ENCODE measurements around the gene LAG3. TPM values are rescaled to one million over a fixed set of nuclear protein-coding genes. Genes with fewer than 3 reads are reported as not detected.

LAG3 gene
- polyA plus RNA-seq, 1 donor (not counting 4 experiments of a cell fraction or from before 2014, with no cell fraction given), result 0.09 TPM

DNA sequence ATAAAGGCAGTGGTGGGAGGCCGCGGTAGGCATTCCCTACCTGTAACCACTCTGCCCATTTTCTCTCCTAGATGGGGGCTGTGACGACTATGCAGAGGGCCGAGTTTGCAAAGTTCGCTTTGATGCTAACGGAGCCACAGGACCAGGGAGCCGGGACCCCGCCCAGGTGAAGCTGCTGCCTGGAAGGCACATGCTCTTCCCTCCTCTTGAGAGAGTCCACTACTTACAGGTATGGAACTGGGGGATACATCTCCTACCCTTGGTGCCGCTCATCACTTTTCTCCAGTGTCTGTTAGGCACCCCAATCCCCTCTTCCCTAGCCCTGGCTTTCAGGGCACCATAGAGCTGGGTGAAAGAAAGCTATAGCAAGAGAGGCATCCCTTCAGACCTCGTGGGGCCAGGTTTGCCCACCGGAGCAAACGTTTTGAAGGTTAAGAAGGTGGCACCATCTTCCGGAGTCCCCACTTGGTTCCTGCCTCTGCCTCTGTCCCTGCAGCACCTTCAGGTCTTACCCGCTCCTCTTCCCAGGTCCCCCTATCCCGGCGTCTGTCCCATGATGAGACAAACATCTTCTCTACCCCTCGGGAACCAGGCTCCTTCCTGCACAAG is 53.9 kb downstream of the LAG3 start:
- TF ChIP-seq, protein P1, sequence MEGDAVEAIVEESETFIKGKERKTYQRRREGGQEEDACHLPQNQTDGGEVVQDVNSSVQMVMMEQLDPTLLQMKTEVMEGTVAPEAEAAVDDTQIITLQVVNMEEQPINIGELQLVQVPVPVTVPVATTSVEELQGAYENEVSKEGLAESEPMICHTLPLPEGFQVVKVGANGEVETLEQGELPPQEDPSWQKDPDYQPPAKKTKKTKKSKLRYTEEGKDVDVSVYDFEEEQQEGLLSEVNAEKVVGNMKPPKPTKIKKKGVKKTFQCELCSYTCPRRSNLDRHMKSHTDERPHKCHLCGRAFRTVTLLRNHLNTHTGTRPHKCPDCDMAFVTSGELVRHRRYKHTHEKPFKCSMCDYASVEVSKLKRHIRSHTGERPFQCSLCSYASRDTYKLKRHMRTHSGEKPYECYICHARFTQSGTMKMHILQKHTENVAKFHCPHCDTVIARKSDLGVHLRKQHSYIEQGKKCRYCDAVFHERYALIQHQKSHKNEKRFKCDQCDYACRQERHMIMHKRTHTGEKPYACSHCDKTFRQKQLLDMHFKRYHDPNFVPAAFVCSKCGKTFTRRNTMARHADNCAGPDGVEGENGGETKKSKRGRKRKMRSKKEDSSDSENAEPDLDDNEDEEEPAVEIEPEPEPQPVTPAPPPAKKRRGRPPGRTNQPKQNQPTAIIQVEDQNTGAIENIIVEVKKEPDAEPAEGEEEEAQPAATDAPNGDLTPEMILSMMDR (optimal IDR thresholded peaks at IDR 0.05 in 1 of 3, IDR thresholded peaks at IDR 0.05 in 1 of 3, conservative IDR thresholded peaks at IDR 0.05 in 1 of 3; ENCODE audit: extremely low read depth in 1 of 3, insufficient read depth in 2 of 3, low read length in 3 of 3), result no peak
- TF ChIP-seq EZH2 (IDR thresholded peaks at IDR 0.05; ENCODE audit: low read length), result no peak
- Histone ChIP-seq H3K9me1 (ENCODE audit: control insufficient read depth, extremely low read depth, insufficient read depth, low read length) (no peaks in the 10 kb centered on the region), H3K4me1 (ENCODE audit: control insufficient read depth, extremely low read depth, insufficient read depth, low read length) (peaks cover 12% of the 10 kb centered on the region), H3K79me2 (ENCODE audit: control insufficient read depth, insufficient read depth, low read length) (no peaks in the 10 kb centered on the region), H4K20me1 (ENCODE audit: control insufficient read depth, extremely low read depth, insufficient read depth, low read length) (no peaks in the 10 kb centered on the region), H3K36me3 (ENCODE audit: control insufficient read depth in 2 of 2, extremely low read depth in 1 of 2, insufficient read depth in 2 of 2, low read length in 2 of 2) (no peaks in the 10 kb centered on the region), H3K27ac (ENCODE audit: control insufficient read depth, insufficient read depth, low read length) (no peak overlapping the region), H2AFZ (ENCODE audit: control insufficient read depth, low read length) (no peak overlapping the region), H3K4me3 (ENCODE audit: control insufficient read depth in 2 of 3, extremely low read depth in 1 of 3, insufficient read depth in 2 of 3, low read depth in 1 of 3, low read length in 3 of 3) (no peak overlapping the region), H3K9me3 (ENCODE audit: control insufficient read depth, low read depth, low read length) (no peaks in the 10 kb centered on the region), H3K4me2 (ENCODE audit: control insufficient read depth, extremely low read depth, insufficient read depth, low read depth, low read length) (no peak overlapping the region), H3K27me3 (ENCODE audit: control insufficient read depth, extremely low read depth, insufficient read depth, low read length) (peaks cover 70% of the 10 kb centered on the region), H3K9ac (ENCODE audit: control insufficient read depth, extremely low read depth, insufficient read depth, low read length) (no peak overlapping the region)
- dilution Hi-C loops (cut with MboI; ENCODE audit: extremely low pct_ligation_motif_present, low sequenced_read_pairs), result no loop called here
- DNase-seq (ENCODE audit: low read depth, low spot score), result no peak
- no peak for FAIRE-seq

DNA sequence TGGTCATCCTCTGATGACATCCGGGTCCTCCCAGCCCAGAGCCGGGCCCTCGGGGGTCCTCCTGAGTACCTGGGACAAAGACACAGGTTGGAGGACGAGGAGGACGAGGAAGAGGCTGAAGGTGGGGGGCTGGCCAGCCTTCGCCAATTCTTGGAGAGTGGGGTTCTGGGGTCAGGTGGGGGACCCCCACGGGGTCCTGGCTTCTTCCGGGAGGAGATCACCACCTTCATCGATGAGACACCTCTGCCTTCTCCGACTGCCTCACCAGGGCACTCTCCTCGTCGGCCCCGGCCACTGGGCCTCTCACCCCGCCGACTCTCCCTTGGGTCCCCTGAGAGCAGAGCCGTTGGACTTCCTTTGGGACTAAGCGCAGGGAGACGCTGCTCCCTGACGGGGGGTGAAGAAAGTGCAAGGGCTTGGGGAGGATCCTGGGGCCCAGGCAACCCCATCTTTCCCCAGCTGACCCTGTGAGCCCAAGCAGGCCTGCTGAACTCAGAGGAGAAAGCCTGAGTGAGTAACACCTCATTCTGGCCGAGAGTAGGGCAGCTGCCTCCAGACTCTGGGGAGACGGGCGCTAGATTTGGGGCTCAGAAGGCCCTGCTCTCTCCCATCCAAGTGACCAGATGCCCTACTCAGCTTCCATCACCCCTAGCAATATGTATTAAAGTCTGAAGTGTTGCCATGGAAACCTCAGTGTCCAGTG is 54.6 kb downstream of the LAG3 start:
- Histone ChIP-seq H3K9ac (ENCODE audit: control insufficient read depth, extremely low read depth, insufficient read depth, low read length) (no peak overlapping the region), H3K4me1 (ENCODE audit: control insufficient read depth, extremely low read depth, insufficient read depth, low read length) (peaks cover 12% of the 10 kb centered on the region), H2AFZ (ENCODE audit: control insufficient read depth, low read length) (peak overlapping the region; percentile 35), H3K9me1 (ENCODE audit: control insufficient read depth, extremely low read depth, insufficient read depth, low read length) (no peaks in the 10 kb centered on the region), H3K36me3 (ENCODE audit: control insufficient read depth in 2 of 2, extremely low read depth in 1 of 2, insufficient read depth in 2 of 2, low read length in 2 of 2) (no peaks in the 10 kb centered on the region), H4K20me1 (ENCODE audit: control insufficient read depth, extremely low read depth, insufficient read depth, low read length) (no peaks in the 10 kb centered on the region), H3K4me2 (ENCODE audit: control insufficient read depth, extremely low read depth, insufficient read depth, low read depth, low read length) (no peak overlapping the region), H3K79me2 (ENCODE audit: control insufficient read depth, insufficient read depth, low read length) (no peaks in the 10 kb centered on the region), H3K27me3 (ENCODE audit: control insufficient read depth, extremely low read depth, insufficient read depth, low read length) (peaks cover 70% of the 10 kb centered on the region), H3K27ac (ENCODE audit: control insufficient read depth, insufficient read depth, low read length) (no peak overlapping the region), H3K9me3 (ENCODE audit: control insufficient read depth, low read depth, low read length) (no peaks in the 10 kb centered on the region), H3K4me3 (ENCODE audit: control insufficient read depth in 2 of 3, extremely low read depth in 1 of 3, insufficient read depth in 2 of 3, low read depth in 1 of 3, low read length in 3 of 3) (no peak overlapping the region)
- no peak for FAIRE-seq
- TF ChIP-seq, protein P1 (optimal IDR thresholded peaks at IDR 0.05 in 1 of 3, IDR thresholded peaks at IDR 0.05 in 1 of 3, conservative IDR thresholded peaks at IDR 0.05 in 1 of 3; ENCODE audit: extremely low read depth in 1 of 3, insufficient read depth in 2 of 3, low read length in 3 of 3), result no peak
- no peak for TF ChIP-seq EZH2 (IDR thresholded peaks at IDR 0.05; ENCODE audit: low read length)
- DNase-seq (ENCODE audit: low read depth, low spot score), result no peak
- dilution Hi-C loops (cut with MboI; ENCODE audit: extremely low pct_ligation_motif_present, low sequenced_read_pairs), result no loop called here
